Middle frontal gyrus (tissue), 1 donor: ENCODE measurements around the gene GOSR2.
"Not testable (repeated sequence)": the region's sequence is repeated elsewhere in the genome, so short reads cannot be mapped to it uniquely, and the experiment has no call there.

Source experiments
- DNase-seq: peaks from one replicate; pipeline ENCODE4 v3.0.0-alpha.2; 2015; ENCODE audit warnings: low spot score; ENCODE audit errors: extremely low spot score

GOSR2 gene

GRCh38 chr17:46987927-46988326 is 65.0 kb downstream of the GOSR2 start:
- DNase-seq: not testable (repeated sequence)

- DNase-seq: no peak
These were observed 66.9 kb downstream of the GOSR2 start for GRCh38 chr17:46989637-46990431.

- DNase-seq: no peak
These were observed 68.7 kb downstream of the GOSR2 start for GRCh38 chr17:46991617-46992016.
